Measurements from ENCODE around the gene IER5L.
"Not testable (repeated sequence)": the region's sequence is repeated elsewhere in the genome, so short reads cannot be mapped to it uniquely, and the experiment has no call there.

IER5L gene

GRCh38 chr9:129178568-129179382 is 714 bp upstream of the IER5L start:
- no peak for DNase-seq (ENCODE audit: low spot score)

- no peak for DNase-seq (ENCODE audit: low spot score)
Measured at GRCh38 chr9:129177443-129177790, 644 bp downstream of the IER5L start.

GRCh38 chr9:129176701-129177442 is 1.2 kb downstream of the IER5L start:
- no peak for DNase-seq (ENCODE audit: low spot score)

- DNase-seq (ENCODE audit: low spot score) = peak; percentile 66
Measured at GRCh38 chr9:129175825-129176633, 2.0 kb downstream of the IER5L start.

GRCh38 chr9:129175515-129175824 is 2.6 kb downstream of the IER5L start:
- no peak for DNase-seq (ENCODE audit: low spot score)

DNA sequence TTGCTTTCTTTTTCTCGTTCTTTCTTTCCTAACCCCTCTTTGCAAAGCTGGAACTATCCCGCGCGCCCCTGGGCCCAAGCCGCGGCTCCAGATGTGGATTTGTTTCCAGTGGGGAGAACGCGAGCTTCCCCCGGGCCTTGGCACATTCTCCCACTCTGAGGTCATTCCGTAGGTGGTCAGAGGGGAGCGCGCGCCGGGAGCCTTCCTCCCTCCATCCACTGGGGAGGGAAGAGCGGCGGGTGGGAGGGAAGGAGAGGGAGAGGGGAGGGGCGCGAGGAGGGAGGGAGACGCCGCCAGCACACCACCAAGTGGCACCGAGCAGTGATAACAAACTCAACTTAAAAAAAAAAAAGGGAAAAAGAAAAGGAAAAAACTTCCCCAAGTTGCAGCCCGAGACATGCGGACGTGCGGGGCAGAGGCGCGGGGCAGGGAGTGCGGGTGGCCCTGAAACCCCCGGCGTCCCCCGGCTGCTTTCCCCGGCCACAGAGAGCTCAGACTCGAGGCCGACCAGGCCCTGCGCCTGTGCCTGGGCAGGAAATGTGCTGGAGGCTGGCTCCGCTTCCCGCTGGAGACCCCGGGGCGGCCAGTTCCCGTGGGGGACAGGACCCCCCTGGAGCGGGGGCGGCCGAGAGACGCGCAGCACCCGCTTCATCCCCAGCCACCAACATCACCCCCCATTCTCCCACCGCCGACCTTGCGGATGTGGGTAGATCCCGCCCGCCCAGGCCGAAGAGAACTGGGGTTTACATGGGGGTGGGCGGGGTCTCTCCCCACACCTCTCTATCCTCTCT is 3.1 kb downstream of the IER5L start:
- no peak for DNase-seq (ENCODE audit: low spot score)

- peak; percentile 82 for DNase-seq (ENCODE audit: low spot score)
Measured at GRCh38 chr9:129174102-129174723, 3.8 kb downstream of the IER5L start.

- no peak for DNase-seq (ENCODE audit: low spot score)
Measured at GRCh38 chr9:129173296-129174101, 4.6 kb downstream of the IER5L start.

DNA sequence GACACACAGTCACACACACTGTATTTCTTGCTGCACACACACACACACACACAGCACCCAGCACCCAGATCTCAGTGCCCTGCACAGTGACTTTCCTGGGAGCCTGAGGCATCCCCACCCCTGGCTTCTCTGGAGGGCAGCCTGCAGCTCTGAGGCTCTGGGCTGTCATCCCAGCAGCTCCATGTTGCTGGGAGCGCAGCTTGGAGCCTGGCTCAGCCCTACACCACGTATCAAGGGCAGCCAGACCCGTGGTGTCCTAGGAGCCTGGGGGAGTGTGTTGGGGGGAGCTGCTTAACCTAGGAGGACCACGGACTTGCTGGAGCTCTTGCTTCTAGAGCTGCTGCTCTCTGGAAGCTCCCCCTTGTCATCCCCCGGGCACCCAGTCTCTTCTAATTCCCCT is 5.2 kb downstream of the IER5L start:
- no peak for DNase-seq (ENCODE audit: low spot score)

DNA sequence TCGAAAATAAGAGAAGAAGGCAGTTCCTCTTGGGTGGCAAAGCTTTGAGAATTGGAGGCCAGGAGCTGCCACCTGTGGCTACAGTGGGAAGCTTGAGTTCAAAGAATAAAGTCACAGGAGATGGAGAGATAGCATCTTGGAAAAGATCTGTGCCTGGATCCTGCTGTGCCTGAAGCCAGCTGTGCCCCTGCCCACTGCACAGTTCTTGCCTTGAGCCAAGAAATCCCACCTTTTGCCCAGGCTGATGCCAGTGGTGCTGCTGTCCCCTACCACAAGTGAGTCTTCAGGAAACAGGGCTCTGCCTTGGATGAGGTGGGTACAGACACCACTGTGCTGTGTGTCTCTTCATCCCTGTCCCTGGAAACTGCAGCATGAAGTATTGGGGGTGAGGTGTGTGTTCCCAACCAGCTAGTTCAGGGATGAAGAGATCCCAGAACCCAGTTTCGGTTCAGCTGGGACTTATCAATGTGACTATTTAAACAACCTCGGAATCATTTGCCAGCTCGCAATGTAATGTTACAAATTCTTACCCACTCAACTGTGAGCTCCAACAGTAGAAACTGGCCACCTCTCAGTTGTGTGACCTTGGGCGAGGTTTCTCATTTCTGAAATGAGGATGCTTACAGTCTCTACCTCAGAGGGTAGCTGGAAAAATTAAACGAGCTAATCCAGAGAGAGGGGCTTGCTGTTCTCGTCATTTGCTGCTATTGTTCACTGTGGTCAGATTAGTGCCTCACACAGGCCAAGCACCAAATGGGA is 5.9 kb downstream of the IER5L start:
- DNase-seq (ENCODE audit: low spot score) = no peak

GRCh38 chr9:129170229-129170628 is 7.8 kb downstream of the IER5L start:
- no peak for DNase-seq (ENCODE audit: low spot score)

DNA sequence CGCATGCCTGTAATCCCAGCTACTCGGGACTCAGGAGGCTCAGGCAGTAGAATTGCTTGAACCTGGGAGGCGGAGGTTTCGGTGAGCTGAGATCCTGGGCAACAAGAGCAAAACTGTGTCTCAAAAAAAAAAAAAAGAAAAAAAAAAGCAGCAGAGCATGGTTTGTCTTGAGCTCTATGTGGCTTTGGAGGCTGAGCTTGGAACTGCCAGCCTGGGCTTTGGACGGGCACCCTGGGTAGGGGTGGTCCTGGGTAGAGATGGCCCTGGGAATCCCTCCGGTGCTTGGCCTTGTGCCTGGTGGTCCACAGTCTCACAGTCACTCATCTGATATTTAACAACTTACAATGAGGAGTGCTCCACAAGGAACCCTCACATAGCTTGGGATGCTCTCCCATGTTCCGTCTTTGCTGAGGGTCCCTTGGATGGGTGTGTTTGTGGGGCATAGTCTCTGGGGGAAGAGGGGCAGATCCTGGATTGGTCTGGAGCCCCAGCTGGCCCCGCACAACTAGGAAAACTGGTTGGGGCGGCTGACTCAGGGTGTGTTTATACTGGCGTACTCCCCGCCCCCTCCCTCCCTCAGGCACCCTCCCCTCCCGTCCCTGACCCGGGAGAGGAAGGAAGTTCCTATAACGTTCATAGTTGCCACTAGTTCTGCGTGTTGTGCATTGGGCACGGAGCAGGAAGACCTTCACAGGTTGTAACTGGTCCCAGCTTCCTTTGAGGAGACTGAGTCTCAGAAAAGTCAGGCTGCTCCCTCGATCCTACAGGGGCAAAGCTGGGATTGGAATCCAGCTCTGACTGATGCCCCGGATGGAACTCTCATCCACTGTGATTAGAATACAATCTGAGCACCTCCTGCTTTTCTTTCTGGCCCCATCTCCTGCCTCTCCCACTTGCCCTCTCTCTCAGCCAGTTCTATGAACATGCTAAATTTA is 11.2 kb downstream of the IER5L start:
- DNase-seq (ENCODE audit: low spot score) = no peak

DNA sequence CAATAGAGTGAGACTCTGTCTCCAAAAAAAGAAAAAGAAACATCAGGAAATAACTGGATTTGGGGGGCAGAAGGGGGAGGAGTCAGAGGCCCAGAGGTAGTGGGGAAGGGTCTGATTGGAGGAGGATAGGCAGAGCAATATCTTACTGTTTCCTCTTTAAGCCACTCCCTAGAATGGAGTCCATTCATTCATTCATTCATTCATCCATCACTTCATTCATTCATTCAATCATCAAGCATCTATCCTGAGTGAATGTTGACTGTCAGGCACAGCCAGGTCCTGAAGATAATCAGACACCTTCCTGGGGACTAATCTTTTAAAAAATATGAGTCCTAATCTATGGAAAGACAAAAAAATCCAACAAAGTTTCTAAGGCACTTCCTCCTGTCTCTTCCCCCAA is 12.9 kb downstream of the IER5L start:
- DNase-seq (ENCODE audit: low spot score) = no peak

DNA sequence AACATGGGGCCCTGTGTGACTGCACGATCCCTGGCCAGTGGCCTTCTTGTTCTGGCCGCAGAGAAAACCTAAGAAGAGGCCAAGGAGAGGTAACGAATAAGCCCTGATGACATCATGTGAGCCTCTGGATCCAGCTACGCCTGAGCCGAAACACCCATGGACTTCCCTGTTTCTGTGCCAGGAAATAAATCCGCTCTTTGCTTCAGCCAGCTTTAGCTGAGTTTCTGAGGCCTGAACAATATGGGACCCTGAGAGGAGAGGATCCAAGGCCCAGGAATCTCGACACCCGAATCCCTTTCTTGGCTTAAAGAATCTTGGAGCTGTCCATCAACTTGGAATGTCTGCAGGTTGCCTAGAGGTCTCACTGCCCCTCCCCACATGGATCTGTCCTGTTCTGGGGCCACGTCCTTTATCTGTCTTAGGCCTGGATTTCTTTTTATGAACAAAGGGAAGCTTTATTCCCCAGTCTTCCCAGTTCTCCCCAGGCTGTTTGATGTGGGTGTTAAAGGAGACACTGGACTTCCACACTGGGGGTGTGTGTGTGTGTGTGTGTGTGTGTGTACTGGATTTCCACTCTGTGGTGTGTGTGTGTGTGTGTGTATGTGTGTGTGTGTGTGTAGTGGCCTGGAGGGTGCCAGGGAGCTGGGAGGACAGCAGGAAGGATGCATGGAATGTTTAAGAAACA is 13.7 kb downstream of the IER5L start:
- DNase-seq (ENCODE audit: low spot score) = no peak

DNA sequence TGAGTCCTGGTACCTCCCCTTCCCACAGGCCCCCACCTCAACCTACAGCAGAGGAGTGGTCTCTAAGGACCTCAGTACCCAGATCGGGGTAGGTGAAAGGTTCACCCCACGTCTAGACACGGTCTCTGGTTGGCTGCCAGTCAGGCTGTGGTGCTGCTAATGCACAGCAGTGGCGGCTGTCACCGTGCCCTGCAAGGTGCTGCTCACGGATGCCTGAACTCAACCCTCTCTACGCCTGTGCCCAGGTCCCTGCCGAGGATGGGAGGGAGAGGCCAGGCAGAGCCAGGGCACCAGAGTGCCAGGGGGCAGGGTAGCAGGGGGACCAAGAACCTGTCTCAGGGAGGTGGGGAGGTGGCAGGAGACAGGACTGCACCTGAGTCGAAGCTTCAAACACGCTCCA is 14.3 kb downstream of the IER5L start:
- no peak for DNase-seq (ENCODE audit: low spot score)

- DNase-seq (ENCODE audit: low spot score) = not testable (repeated sequence)
Measured at GRCh38 chr9:129163198-129163670, 14.8 kb downstream of the IER5L start.

GRCh38 chr9:129162497-129163197 is 15.4 kb downstream of the IER5L start:
- no peak for DNase-seq (ENCODE audit: low spot score)

GRCh38 chr9:129161534-129161837 is 16.6 kb downstream of the IER5L start:
- DNase-seq (ENCODE audit: low spot score) = no peak
